Ishikawa (cell line): Measurements from ENCODE around the gene MSANTD7.

Source experiments
- CEBPB ChIP-seq: IDR thresholded peaks from 2 replicates; pipeline ENCODE4 v1.6.1; 2012
- FOXM1 ChIP-seq: IDR thresholded peaks from 2 replicates; pipeline ENCODE4 v1.6.1; 2012; ENCODE audit warnings: low read depth, borderline replicate concordance
- REST ChIP-seq: IDR thresholded peaks from 2 replicates; pipeline ENCODE4 v1.6.1; 2012; ENCODE audit warnings: low read depth, mild to moderate bottlenecking
- TAF1 ChIP-seq: IDR thresholded peaks from 2 replicates; pipeline ENCODE4 v1.6.1; 2012; ENCODE audit warnings: low read depth, mild to moderate bottlenecking
- YY1 ChIP-seq: IDR thresholded peaks from 2 replicates; pipeline ENCODE4 v1.6.1; 2012; ENCODE audit warnings: low read depth

GRCh38 chr10:14801723-14802122 is 36.4 kb upstream of the MSANTD7 start:
- no peak for TF ChIP-seq REST
- TF ChIP-seq FOXM1 = no peak
- no peak for TF ChIP-seq TAF1
- TF ChIP-seq CEBPB = no peak
- TF ChIP-seq YY1 = no peak
